Measurements from ENCODE around the gene MTHFD2.
"Not testable (repeated sequence)": the region's sequence is repeated elsewhere in the genome, so short reads cannot be mapped to it uniquely, and the experiment has no call there.

Gene MTHFD2

DNA sequence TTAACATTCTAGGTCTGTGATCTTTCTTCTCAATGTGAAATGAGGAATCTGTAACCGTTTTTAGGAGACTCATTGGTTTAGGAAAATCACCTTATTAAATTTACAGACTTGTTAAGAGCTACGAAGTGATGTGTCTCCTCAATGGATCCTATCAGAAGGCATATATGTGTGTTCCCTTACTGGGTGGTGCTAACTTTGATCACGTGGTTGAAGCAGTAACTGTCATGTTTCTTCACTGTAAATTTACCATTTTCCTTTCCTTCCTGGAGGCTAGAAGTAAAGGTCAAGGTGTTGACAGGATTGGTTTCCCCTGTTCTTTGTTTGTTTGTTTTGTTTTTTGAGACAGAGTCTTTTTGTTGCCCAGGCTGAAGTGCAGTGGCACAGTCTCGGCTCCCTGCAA lies 1.4 kb upstream of the MTHFD2 start:
- no peak for DNase-seq

GRCh38 chr2:74198023-74198460 lies 373 bp upstream of the MTHFD2 start:
- DNase-seq: no peak

DNA sequence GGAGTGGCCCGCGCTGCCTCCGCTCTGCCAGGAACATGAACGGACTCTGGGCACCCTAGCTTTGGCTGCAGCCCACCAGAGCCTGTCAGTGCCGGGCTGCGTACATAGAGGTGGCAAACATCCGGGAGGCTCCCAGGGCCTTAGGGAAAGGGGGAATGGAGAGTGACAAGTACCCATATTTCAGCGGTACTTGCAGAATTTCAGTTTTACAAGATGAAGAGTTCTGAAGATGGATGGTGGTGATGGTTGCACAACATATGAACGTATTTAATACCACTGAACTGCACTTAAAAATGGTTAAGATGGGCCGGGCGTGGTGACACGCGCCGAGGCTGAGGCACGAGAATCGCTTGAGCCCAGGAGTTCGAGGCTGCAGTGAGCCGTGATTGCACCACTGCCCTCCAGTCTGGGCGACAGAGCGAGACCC lies 873 bp downstream of the MTHFD2 start:
- no peak for DNase-seq

DNA sequence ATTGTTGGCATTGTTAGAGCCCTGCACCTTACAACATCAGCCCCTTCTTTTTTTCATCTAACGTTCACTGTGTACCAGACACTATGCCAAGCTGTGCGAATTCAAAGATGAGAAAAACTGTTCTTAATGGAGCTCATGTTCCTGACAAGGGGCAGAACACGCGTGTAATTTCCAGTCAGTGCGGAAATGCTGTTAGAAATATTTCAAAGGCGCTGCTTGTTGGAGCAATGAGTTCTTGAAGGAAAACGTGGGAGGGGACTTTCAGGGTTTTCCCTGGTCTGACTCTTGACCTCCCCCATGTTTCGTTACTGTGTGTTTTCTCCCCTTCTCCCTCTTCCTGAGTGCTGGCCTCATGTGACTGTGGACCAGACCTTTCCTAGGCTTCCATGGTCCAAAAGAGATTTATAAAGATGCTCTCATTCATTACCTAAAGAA lies 1.5 kb downstream of the MTHFD2 start:
- peak in 1 of 51 donors; percentile 38 for DNase-seq

DNA sequence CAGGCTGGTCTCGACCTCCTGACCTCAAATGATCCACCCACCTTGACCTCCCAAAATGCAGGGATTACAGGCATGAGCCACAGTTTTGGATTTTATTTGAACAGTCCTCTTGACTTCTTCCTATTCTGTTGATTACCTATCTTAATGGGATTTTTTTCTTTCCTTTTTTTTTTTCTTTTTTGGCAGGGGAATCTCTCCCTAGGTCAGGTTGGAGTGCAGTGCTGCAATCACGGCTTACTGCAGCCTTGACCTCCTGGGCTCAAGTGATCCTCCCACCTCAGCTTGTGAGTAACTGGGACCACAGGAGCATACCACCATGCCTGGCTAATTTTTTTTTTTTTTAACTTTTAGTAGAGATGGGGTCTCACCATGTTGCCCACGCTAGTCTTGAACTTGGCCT lies 2.8 kb downstream of the MTHFD2 start:
- no peak for DNase-seq

DNA sequence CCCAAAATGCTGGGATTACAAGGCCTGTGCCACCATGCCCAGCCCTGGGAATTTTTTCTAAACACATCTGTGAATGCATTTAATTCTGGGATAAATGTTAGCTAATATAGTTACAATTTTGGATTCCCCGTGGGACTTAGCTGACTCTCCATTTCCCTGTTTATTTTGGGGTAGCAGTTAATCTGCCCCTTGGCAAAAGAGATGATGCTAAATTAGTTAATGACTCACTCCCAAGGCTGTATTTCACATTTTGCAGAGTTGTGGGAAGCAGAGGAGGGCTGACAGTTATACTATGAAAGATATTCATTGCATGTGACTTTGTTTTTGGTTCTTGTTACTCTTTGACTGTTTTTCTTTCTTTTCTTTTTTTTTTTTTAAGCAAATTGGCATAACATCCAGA lies 3.2 kb downstream of the MTHFD2 start:
- DNase-seq: no peak

DNA sequence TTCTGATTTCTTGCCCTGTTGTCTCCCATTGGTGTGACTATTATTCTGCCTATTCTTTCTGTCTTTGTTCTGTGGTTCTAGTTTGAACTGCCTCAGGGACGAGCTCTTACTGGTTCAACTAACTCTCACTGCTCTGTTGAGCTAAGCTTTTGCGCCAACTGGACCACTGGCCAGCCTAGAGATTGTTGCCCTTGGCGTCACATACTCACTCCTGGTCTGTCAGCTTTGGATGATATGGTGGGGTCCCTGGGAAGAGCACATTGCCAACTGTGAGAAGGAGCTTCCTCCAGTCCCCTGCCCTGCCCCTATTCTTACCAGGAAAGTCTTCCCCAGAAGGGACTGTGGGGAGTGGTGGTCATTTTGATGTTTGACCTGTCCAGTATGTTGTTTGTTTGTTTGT lies 6.0 kb downstream of the MTHFD2 start:
- no peak for DNase-seq

DNA sequence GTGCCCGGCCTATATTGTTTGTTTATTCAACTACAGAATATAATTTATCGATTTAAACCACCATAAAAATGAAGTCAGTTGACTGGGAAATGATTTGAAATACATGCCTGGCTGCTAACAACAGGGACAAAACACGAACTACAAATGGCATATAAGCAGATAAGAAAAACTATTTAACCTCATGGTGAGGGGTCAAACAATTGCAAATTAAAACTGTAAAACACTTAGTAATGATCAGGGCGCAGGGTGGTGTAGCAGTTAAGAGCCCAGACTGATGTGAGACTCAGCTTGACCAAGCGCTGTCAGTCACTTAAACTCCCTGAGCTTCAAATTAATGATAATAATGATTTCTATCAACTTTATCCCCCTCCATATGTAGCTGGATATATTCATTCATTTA lies 6.7 kb downstream of the MTHFD2 start:
- no peak for DNase-seq

DNA sequence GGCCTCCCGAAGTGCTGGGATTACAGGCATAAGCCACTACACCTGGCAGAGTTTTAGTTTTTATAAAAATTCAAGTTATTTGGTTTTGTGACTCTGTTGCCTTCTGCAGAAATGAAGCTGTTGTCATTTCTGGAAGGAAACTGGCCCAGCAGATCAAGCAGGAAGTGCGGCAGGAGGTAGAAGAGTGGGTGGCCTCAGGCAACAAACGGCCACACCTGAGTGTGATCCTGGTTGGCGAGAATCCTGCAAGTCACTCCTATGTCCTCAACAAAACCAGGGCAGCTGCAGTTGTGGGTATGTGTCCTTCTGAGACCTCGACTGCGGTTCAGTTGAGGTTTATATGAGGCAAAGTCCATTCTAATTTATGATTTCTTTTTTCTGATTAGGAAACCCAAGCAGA lies 7.2 kb downstream of the MTHFD2 start:
- no peak for DNase-seq

DNA sequence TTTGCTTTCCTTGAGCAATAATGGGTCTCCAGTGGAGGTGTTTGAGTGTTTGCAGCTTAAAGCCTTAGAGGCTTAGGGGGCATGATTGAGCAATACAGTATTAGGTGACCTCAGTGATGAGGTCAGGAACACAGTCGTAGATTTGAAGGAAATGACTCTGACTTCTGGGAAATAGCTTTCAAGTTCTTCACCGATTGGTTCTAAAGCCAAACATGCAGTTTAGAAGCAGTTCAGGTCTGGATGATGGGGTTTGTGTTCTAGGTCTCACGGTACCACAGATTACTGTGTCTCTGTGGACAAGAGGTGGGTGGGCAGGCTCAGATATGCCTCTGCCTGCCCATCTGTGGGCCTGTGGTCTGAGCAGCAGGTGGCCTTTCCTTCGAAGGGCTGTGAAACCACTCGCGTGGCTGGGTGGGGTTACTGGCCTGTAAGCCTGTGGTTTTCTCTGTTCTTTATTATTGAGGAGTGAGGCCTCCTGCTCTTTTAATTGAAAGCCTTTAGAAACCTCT lies 7.8 kb downstream of the MTHFD2 start:
- no peak for DNase-seq

GRCh38 chr2:74212702-74213410 lies 14.4 kb downstream of the MTHFD2 start:
- no peak for DNase-seq

- not testable (repeated sequence) for DNase-seq
Observed at GRCh38 chr2:74215771-74216170, 17.4 kb downstream of the MTHFD2 start.

GRCh38 chr2:74216642-74217041 lies 18.2 kb downstream of the MTHFD2 start:
- no peak for DNase-seq

DNA sequence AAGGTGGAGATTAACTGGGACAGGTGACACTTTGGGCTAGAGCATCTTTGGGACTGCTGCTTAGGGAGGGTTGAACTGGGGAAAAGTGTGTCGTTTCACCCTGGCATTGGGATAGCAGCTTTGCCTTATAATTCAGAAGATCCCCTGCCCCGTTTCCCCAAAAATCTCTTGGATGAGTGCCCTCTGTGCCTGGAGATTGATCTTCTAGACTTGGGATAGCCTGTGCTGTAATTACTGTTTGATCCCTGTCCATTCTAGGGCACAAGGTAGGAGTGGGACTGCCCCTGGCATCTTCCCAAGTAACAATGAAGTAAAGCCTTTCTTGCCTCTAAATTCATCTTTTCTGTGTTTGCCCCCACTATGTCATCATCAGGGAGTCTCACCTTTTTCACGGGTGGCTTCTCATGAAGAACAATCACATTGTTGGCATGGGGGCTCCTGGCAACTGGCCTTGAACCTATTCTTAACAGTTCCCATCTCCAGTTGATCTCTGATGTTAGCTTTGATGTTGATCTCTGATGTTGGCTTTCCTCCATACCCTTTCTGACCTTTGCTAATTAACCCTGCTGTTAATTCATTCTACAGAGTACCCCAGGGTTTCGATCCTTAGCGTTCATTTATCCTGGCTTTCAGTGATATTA lies 21.6 kb downstream of the MTHFD2 start:
- no peak for DNase-seq

DNA sequence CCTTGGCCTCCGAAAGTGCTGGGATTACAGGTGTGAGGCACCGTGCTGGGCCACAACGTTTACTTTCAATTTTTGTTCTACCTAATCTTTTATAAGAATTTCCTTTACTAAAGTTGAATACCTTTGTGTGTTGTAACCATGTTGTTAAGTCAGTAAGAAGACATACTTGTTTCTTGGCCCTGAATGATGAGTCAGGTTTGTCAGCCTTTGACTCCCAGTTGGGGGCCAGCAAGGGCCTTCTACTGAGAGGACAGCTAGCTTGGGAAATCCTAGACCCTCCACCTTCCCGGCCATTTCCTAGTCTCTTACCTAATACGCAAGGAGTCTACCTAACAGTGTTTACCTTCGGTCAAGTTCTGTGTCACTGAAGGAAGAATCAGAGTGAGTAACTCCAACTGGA lies 22.7 kb downstream of the MTHFD2 start:
- DNase-seq: no peak

GRCh38 chr2:74221604-74222299 lies 23.3 kb downstream of the MTHFD2 start:
- DNase-seq: no peak

DNA sequence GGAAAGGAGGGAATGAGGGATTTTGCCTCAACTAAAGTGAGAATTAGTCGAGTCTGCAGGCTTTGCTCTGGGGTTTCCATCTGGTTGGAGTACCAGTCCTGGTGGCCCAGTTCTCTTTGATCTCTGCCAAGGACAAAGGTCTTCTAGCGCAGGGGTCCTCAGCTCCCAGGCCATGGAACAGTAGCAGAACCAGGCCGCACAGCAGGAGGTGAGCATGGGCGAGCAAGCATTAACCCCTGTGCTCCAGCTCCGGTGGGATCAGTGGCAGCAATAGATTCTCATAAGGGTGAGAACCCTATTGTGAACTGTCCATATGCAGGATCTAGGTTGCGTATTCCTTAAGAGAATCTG lies 23.9 kb downstream of the MTHFD2 start:
- DNase-seq: no peak

GRCh38 chr2:74223941-74224770 lies 25.7 kb downstream of the MTHFD2 start:
- no peak for DNase-seq

- no peak for DNase-seq
Observed at GRCh38 chr2:74225698-74226459, 27.5 kb downstream of the MTHFD2 start.

GRCh38 chr2:74226648-74227213 lies 28.3 kb downstream of the MTHFD2 start:
- DNase-seq: no peak

DNA sequence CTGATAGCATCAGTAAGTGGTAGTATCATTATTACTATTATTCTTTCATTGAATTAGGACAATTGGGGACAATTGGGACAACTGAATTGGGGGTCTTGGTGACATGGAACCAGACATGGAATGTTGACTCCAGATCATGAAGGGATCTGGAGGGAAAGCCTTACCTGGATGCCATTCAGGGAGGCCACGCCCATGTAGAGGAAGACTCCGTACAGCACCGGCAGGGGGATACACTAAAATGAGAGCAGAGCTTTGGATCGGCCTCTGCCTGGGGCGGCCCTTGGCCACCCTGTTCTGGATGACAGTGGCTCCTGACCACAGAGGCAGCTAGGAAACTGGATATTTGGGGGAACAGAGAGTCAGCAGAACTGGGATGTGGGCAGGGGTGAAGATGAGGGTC lies 29.2 kb downstream of the MTHFD2 start:
- no peak for DNase-seq
